ENCODE data around the gene NPPA. TPM values are rescaled to one million over a fixed set of nuclear protein-coding genes. Genes with fewer than 3 reads are reported as not detected.

NPPA gene
- total RNA-seq, 1 experiment from 2014 or later = not detected

DNA sequence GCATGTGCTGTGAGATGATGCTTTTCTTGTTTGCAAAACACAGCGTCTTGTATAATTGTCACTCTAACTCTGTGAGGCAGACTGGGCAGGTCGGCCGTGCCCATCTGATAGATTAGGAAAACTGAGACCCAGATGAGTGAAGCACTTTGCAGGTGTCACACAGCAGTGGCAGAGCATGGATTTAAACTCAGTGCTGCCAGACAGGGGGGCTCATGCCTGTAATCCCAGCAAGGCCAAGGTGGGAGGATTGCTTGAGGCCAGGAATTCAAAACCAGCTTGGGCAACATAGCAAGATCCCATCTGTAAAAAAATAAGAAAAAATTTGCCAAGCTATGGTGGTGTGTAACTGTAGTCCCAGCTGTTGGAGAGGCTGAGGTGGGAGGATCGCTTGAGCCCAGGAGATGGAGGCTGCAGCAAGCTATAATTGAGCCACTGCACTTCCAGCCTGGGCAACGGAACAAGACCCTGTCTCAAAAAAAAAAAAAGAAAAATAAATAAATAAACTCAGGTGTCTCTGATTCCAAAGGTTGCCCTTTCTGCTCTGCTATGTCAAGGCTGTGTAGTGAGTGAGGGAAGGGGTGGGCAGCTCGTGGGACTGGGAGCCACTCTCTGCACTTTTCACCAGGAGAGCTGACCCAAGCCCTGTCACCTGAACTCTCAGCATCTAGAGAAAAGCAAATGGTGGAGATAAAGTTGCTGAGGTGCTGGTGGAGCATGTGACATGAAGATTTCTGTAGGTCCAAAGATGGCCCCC lies 44.0 kb upstream of the NPPA start:
- no peak for DNase-seq
- Mint-ChIP-seq H3K27ac (ENCODE audit: unreplicated experiment) (no peak overlapping the region), H3K4me1 (ENCODE audit: low read depth, unreplicated experiment) (peaks cover 9% of the 10 kb centered on the region), H3K9me3 (ENCODE audit: unreplicated experiment) (no peaks in the 10 kb centered on the region), H3K4me3 (ENCODE audit: unreplicated experiment) (no peak overlapping the region), H3K27me3 (ENCODE audit: insufficient read depth, unreplicated experiment) (peaks cover 3% of the 10 kb centered on the region), H3K36me3 (ENCODE audit: insufficient read depth, unreplicated experiment) (no peaks in the 10 kb centered on the region)
- TF ChIP-seq, protein P1, sequence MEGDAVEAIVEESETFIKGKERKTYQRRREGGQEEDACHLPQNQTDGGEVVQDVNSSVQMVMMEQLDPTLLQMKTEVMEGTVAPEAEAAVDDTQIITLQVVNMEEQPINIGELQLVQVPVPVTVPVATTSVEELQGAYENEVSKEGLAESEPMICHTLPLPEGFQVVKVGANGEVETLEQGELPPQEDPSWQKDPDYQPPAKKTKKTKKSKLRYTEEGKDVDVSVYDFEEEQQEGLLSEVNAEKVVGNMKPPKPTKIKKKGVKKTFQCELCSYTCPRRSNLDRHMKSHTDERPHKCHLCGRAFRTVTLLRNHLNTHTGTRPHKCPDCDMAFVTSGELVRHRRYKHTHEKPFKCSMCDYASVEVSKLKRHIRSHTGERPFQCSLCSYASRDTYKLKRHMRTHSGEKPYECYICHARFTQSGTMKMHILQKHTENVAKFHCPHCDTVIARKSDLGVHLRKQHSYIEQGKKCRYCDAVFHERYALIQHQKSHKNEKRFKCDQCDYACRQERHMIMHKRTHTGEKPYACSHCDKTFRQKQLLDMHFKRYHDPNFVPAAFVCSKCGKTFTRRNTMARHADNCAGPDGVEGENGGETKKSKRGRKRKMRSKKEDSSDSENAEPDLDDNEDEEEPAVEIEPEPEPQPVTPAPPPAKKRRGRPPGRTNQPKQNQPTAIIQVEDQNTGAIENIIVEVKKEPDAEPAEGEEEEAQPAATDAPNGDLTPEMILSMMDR (IDR thresholded peaks at IDR 0.05; ENCODE audit: insufficient read depth in 1 of 2, low read depth in 1 of 2, low read length in 1 of 2, severe bottlenecking in 1 of 2, unreplicated experiment in 1 of 2) = no peak
- BruUV-seq (replicated peaks) = no TSS peak
- Histone ChIP-seq H3K27me3 (replicated peaks; ENCODE audit: control insufficient read depth, insufficient read depth, low read length) (no peaks in the 10 kb centered on the region), H3K4me3 (ENCODE audit: low read depth, low read length) (no peak overlapping the region), H3K36me3 (ENCODE audit: control insufficient read depth, insufficient read depth, low read length) (no peaks in the 10 kb centered on the region), H3K9me3 (no peaks in the 10 kb centered on the region), H3K4me1 (peaks cover 10% of the 10 kb centered on the region; the same call in 1 of the 2 replicates)
- ChIA-PET CTCF (interaction anchor here (0.9 to 2.2 kb wide), 3 partner anchors 9 to 76 kb away, joined by 3 to 10 read pairs (median 5); no protein-coding TSS in a partner anchor), POLR2A (interaction anchor here (1.4 kb wide), 1 partner anchor 16 kb away, joined by 11 read pairs; no protein-coding TSS in a partner anchor)
- intact Hi-C loops (cut with micrococcal nuclease; ENCODE audit: unreplicated experiment) = loop anchor here (2.0 kb wide), 1 partner anchor 33 kb away; the partner anchor contains the start of gene NPPB

DNA sequence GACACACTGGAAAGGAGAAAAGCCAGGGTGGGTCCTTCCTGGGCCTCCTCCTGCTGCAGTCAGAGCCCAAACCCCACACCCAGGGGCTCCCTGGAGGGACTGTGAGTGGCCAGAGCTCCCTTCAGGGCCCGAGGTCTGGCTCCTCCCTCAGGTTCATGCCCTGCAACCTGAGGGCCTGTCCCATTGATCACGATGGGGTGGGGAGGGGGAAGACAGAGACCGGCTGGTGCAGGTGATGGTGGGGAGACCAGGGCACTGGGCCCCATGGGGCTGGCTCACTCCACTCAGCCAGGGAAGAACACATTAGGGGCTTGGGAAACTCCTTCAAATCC lies 41.3 kb upstream of the NPPA start:
- no peak overlapping the region for H3K27ac Mint-ChIP-seq (ENCODE audit: unreplicated experiment)
- Histone ChIP-seq H3K27me3 (replicated peaks; ENCODE audit: control insufficient read depth, insufficient read depth, low read length) (no peaks in the 10 kb centered on the region), H3K4me1 (peaks cover 10% of the 10 kb centered on the region; the same call in 1 of the 2 replicates), H3K4me3 (ENCODE audit: low read depth, low read length) (no peak overlapping the region), H3K9me3 (no peaks in the 10 kb centered on the region), H3K36me3 (ENCODE audit: control insufficient read depth, insufficient read depth, low read length) (no peaks in the 10 kb centered on the region)
- BruUV-seq (replicated peaks) = no TSS peak
- ChIA-PET CTCF (no interaction called here), POLR2A (no interaction called here)
- TF ChIP-seq, protein P1 (IDR thresholded peaks at IDR 0.05; ENCODE audit: insufficient read depth in 1 of 2, low read depth in 1 of 2, low read length in 1 of 2, severe bottlenecking in 1 of 2, unreplicated experiment in 1 of 2) = no peak
- H3K27me3 Mint-ChIP-seq (ENCODE audit: insufficient read depth, unreplicated experiment) = no peaks in the 10 kb centered on the region
- no peaks in the 10 kb centered on the region for H3K9me3 Mint-ChIP-seq (ENCODE audit: unreplicated experiment)
- intact Hi-C loops (cut with micrococcal nuclease; ENCODE audit: unreplicated experiment) = no loop called here
- DNase-seq = no peak
- peaks cover 9% of the 10 kb centered on the region for H3K4me1 Mint-ChIP-seq (ENCODE audit: low read depth, unreplicated experiment)
- H3K4me3 Mint-ChIP-seq (ENCODE audit: unreplicated experiment) = no peak overlapping the region
- H3K36me3 Mint-ChIP-seq (ENCODE audit: insufficient read depth, unreplicated experiment) = no peaks in the 10 kb centered on the region

DNA sequence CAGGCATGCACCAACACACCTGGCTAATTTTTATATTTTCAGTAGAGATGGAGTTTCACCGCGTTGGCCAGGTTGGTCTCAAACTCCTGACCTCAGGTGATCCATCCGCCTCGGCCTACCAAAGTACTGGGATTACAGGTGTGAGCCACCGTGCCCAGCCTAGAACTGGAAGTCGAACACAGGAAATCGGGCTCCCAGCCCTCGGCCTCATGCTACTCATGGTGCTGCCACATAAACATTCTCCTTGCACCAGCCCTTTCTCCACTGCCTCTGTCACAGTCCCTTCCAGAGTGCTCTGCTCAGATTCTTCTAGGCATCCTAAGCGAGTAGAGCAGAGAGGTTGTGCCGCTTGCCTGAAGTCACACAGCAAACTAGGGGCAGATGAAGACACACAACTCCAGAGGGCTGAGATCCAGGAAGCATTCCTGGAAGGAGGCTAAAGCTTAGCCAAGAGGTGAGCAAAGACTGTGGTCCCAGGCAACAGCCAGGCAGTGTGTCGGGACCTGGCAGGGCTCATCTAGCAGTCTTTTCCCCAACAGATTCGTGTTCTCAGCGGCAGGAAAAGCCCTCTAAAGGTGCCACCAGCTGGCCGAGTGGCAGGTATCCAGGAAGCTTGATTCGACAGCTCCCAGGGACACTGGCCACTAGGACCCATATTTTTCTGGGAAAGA lies 40.8 kb upstream of the NPPA start:
- no peak overlapping the region for H3K4me3 Mint-ChIP-seq (ENCODE audit: unreplicated experiment)
- no peaks in the 10 kb centered on the region for H3K9me3 ChIP-seq
- intact Hi-C loops (cut with micrococcal nuclease; ENCODE audit: unreplicated experiment) = no loop called here
- H3K27me3 Mint-ChIP-seq (ENCODE audit: insufficient read depth, unreplicated experiment) = no peaks in the 10 kb centered on the region
- no peak overlapping the region for H3K4me3 ChIP-seq (ENCODE audit: low read depth, low read length)
- H3K4me1 ChIP-seq = peaks cover 10% of the 10 kb centered on the region; the same call in 1 of the 2 replicates
- peaks cover 9% of the 10 kb centered on the region for H3K4me1 Mint-ChIP-seq (ENCODE audit: low read depth, unreplicated experiment)
- DNase-seq = no peak
- H3K27ac Mint-ChIP-seq (ENCODE audit: unreplicated experiment) = no peak overlapping the region
- no peaks in the 10 kb centered on the region for H3K27me3 ChIP-seq (replicated peaks; ENCODE audit: control insufficient read depth, insufficient read depth, low read length)
- BruUV-seq (replicated peaks) = no TSS peak
- H3K36me3 ChIP-seq (ENCODE audit: control insufficient read depth, insufficient read depth, low read length) = no peaks in the 10 kb centered on the region
- H3K9me3 Mint-ChIP-seq (ENCODE audit: unreplicated experiment) = no peaks in the 10 kb centered on the region
- H3K36me3 Mint-ChIP-seq (ENCODE audit: insufficient read depth, unreplicated experiment) = no peaks in the 10 kb centered on the region
- CTCF ChIA-PET = no interaction called here
- TF ChIP-seq, protein P1 (IDR thresholded peaks at IDR 0.05; ENCODE audit: insufficient read depth in 1 of 2, low read depth in 1 of 2, low read length in 1 of 2, severe bottlenecking in 1 of 2, unreplicated experiment in 1 of 2) = no peak
- POLR2A ChIA-PET = no interaction called here

Measured in Caco-2 (cell line).